RWPE2 (cell line): ENCODE measurements around the gene CCNO.
A peak's percentile ranks its signal among the peaks of the same experiment; 100 is the strongest.

ENCODE experiments used
- ATAC-seq: fragments of 200-7000 bp; cut with Tn5 transposase; 3 replicates; pipeline ENCODE4 v1.9.1; 2021; ENCODE audit warnings: low read depth
- DNase-seq: peaks from one replicate; pipeline ENCODE4 v3.0.0-alpha.2; 2020; ENCODE audit warnings: low spot score
- H3K27ac ChIP-seq: fragments of 450-650 bp; 2 replicates; pipeline ENCODE4 v1.5.1; 2017; ENCODE audit warnings: mild to moderate bottlenecking; ENCODE audit not compliant: poor library complexity, severe bottlenecking
- H3K27me3 ChIP-seq: fragments of 250-450 bp; sonication (Bioruptor Pico); 2 replicates; pipeline ENCODE4 v1.5.1; 2021; ENCODE audit warnings: mild to moderate bottlenecking, moderate library complexity; ENCODE audit not compliant: insufficient read depth, poor library complexity, severe bottlenecking
- H3K36me3 ChIP-seq: fragments of 250-450 bp; sonication (Bioruptor Pico); 2 replicates; pipeline ENCODE4 v1.5.1; 2020; ENCODE audit warnings: low read depth, mild to moderate bottlenecking, moderate library complexity
- H3K4me1 ChIP-seq: fragments of 250-450 bp; sonication (Bioruptor Pico); 2 replicates; pipeline ENCODE4 v1.5.1; 2021; ENCODE audit warnings: mild to moderate bottlenecking, moderate library complexity; ENCODE audit not compliant: insufficient read depth, poor library complexity, severe bottlenecking
- H3K4me3 ChIP-seq: fragments of 250-450 bp; sonication (Bioruptor Pico); 2 replicates; pipeline ENCODE4 v1.5.1; 2021; ENCODE audit warnings: mild to moderate bottlenecking, moderate library complexity; ENCODE audit not compliant: severe bottlenecking
- H3K9me3 ChIP-seq: fragments of 250-450 bp; sonication (Bioruptor Pico); 2 replicates; pipeline ENCODE4 v1.5.1; 2021; ENCODE audit warnings: mild to moderate bottlenecking, moderate library complexity; ENCODE audit not compliant: severe bottlenecking
- TF ChIP-seq, protein P1 (sequence below): fragments of 450-650 bp; IDR thresholded peaks from one replicate; pipeline ENCODE4 v1.5.1; 2017; ENCODE audit warnings: mild to moderate bottlenecking, moderate library complexity; ENCODE audit not compliant: poor library complexity, severe bottlenecking

Gene CCNO

DNA sequence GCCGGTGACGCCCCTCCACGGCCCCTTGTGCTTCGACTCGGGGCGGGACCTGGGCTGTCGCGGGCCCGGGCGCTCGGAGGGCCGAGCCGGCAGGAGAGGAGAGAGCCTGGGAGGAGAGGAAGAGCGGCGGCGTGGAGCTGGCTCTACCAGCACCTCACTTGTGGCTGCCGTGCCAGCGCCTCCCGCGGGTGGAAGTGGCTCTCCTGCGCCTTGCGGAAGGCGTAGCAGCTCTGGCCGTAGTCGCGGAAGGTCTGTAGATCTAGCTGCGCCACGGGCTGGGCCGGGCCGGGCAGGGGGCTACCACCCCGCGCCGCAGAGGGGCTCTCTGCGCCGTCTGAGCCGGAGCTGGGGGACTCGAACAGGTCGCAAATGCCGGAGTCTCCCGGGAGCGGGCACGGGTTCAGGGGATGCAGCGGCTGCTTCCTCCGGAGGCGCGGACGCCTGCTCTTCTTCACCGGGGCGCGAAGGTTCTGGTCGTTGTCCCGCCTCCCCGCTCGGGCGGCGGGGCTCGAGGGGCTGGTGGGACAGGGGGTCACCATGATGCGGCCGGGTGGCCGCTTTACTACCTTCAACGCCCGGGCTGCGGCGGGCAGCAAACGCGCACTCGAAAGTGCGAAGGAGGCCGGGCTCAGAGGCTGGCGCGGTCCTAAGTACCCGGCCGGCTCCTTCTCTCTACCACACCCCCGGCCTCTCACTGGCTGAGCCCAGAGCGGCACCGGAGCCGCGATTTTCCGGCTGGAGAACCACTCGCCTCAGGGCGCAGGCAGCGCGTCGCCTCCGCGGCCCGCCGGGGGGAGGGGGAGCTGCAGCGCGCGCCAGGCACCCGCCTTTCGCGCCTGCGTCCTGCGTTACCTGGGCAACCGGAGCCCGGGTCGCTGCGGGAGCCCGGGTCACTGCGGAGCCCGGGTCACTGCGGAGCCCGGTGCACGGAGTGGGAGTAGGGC lies at the start of gene CCNO:
Gene CCNO (minus strand): TSS at position 624 of the 944 bp plus-strand sequence. CDS start 85 bp downstream, at position 539.
- peak; percentile 86 for ATAC-seq
- Histone ChIP-seq H3K4me3 (peak within 1 kb of the TSS; percentile 61), H3K27ac (peak within 1 kb of the TSS; percentile 53)

DNA sequence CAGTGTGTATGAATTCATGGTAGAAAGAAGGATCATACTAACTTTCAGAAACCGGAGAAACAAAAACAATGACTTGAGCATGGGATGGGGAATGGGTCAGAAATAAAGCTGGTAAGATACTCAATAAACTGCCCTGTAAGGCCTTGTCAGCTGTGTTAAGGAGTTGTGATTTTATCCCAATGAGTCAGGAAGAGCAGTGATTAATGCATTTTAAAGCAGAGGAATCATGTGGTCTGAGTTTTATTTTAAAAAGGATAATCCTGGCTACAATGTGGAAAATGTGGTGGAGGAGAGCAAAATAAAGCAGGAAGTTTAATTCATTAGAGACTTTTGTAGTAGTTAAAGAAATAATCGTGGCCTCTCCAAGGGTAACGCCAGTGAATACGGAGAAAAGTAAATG lies 45.4 kb upstream of the CCNO start:
- no peak for ATAC-seq
- H3K27ac ChIP-seq: no peak overlapping the region
- H3K9me3 ChIP-seq: no peaks in the 10 kb centered on the region
- no peak for DNase-seq
- no peak overlapping the region for H3K4me3 ChIP-seq
- H3K36me3 ChIP-seq: peaks cover 91% of the 10 kb centered on the region
- no peaks in the 10 kb centered on the region for H3K27me3 ChIP-seq
- TF ChIP-seq, protein P1, sequence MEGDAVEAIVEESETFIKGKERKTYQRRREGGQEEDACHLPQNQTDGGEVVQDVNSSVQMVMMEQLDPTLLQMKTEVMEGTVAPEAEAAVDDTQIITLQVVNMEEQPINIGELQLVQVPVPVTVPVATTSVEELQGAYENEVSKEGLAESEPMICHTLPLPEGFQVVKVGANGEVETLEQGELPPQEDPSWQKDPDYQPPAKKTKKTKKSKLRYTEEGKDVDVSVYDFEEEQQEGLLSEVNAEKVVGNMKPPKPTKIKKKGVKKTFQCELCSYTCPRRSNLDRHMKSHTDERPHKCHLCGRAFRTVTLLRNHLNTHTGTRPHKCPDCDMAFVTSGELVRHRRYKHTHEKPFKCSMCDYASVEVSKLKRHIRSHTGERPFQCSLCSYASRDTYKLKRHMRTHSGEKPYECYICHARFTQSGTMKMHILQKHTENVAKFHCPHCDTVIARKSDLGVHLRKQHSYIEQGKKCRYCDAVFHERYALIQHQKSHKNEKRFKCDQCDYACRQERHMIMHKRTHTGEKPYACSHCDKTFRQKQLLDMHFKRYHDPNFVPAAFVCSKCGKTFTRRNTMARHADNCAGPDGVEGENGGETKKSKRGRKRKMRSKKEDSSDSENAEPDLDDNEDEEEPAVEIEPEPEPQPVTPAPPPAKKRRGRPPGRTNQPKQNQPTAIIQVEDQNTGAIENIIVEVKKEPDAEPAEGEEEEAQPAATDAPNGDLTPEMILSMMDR: no peak
- H3K4me1 ChIP-seq: no peaks in the 10 kb centered on the region

More for the DNA sequence above, at the start of gene CCNO:
- Histone ChIP-seq H3K9me3 (no peaks in the 10 kb centered on the region), H3K27me3 (no peaks in the 10 kb centered on the region), H3K4me1 (peaks cover 6% of the 10 kb centered on the region), H3K36me3 (no peaks in the 10 kb centered on the region)
- TF ChIP-seq, protein P1: peak; percentile 37
- DNase-seq: peak; percentile 91

DNA sequence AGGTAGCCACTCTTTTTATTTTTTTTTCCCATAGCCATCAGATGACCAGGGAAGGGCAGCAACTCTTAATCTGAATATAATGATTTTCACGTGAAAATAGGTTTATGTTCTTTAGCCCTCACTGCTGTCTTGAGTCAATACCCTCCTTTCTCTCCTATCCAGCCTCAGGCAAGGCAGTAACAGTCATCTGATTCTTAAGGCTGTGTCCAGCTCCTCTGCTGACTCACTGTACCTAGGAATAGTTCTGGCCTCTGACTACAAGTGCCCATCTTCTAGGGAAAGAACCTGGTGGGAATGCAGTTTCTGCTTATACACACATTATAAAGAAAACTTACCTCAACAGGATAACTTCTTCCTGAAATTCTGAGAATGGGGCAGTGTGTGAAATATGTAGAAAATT lies 43.4 kb upstream of the CCNO start:
- Histone ChIP-seq H3K27ac (no peak overlapping the region), H3K4me3 (no peak overlapping the region), H3K27me3 (no peaks in the 10 kb centered on the region), H3K9me3 (no peaks in the 10 kb centered on the region), H3K4me1 (no peaks in the 10 kb centered on the region), H3K36me3 (peaks cover 90% of the 10 kb centered on the region)
- ATAC-seq (peak; percentile 61; the same call in 2 of the 3 replicates), DNase-seq (no peak)
- TF ChIP-seq, protein P1: no peak

DNA sequence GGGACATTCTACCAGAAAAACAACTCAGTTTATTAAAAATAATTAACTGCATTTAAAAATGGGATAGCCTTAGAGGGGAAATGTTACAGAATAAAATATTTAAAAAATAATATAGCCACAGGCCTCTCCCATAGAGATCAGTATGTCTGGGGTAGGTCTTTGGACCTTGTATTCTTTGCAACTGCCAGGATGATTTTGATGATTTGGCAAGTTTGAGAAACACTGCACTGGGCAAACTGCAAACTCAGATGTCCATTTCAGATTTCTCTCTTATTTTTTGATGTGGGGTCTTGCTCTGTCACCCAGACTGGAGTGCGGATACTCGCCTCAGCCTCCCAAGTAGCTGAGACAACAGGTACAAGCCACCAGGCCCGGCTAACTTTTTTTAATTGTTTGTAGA lies 24.9 kb upstream of the CCNO start:
- Histone ChIP-seq H3K36me3 (peaks cover 74% of the 10 kb centered on the region), H3K27ac (no peak overlapping the region), H3K27me3 (no peaks in the 10 kb centered on the region), H3K9me3 (no peaks in the 10 kb centered on the region), H3K4me1 (no peaks in the 10 kb centered on the region), H3K4me3 (no peak overlapping the region)
- no peak for ATAC-seq
- no peak for DNase-seq
- TF ChIP-seq, protein P1: no peak

DNA sequence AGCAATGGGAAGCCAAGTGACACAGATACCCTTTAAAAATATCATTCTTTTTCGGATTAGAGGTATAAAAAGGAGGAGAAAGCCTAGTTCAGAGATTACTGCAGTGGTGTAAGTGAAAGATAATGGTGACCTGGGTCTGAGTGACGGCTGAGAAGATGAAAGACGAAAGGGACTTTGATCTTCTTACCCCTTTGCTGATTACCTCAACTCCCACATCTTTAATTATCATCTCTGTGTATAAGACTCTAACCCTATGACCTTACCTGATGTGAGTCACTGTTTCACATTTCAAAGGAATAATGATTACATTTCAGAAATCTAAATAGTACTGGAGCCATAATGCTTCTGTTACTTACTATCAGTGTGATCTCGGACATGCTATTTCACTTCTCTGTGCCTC lies 21.4 kb upstream of the CCNO start:
- H3K27me3 ChIP-seq: no peaks in the 10 kb centered on the region
- TF ChIP-seq, protein P1: no peak
- no peaks in the 10 kb centered on the region for H3K9me3 ChIP-seq
- H3K4me3 ChIP-seq: no peak overlapping the region
- ATAC-seq: no peak
- peaks cover 42% of the 10 kb centered on the region for H3K36me3 ChIP-seq
- H3K4me1 ChIP-seq: no peaks in the 10 kb centered on the region
- no peak for DNase-seq
- H3K27ac ChIP-seq: no peak overlapping the region
